Measurements from ENCODE around the gene SLC6A8.
"Not testable (repeated sequence)": the region's sequence is repeated elsewhere in the genome, so short reads cannot be mapped to it uniquely, and the experiment has no call there.

Gene SLC6A8

DNA sequence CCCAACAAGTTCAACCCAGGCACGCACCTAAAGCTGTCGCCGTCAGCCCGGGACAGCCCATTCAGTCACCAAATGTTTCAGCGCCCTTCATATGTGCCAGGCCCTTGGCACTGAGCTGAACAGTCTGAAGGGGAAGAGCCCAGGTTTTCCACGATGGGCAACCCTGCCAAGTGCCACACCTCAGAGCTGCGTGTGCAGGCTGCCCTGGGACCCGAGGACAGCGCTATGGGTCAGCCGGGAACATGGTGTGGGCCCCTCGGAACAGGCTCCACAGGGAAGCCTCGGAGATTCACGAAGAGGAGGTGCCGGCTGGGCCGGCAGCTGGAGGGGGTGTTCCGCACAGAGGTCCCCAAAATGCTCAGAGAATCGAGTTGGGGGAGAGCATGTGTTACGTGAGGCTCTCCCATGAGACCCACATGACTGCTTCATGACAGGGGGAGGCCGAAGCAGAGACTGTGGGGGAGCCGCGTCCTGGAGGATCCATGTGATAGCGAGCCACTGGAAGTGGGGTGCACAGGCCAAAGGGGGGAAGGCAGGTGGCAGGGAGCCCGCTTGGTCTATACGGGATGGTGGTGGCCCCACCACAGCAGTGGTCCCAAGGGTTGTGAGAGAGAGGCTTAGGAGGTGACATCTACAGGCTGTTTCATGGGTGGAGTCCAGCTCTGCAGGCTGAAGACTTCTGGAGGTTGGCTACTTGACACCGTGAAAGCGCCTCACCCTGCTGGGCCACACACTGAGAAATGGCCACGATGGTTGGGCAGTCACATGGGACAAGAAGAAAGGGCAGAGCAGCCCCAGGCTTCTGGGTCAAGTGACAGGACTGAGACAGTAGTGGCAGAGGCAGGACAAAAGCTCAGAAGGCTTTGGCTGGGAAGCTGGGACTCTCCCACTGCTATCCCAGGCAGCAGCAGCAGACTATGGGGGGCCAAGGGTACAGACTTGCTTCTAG is 22.3 kb downstream of the SLC6A8 start:
- no peak for DNase-seq

GRCh38 chrX:153714256-153714655 is 26.5 kb downstream of the SLC6A8 start:
- DNase-seq: no peak

DNA sequence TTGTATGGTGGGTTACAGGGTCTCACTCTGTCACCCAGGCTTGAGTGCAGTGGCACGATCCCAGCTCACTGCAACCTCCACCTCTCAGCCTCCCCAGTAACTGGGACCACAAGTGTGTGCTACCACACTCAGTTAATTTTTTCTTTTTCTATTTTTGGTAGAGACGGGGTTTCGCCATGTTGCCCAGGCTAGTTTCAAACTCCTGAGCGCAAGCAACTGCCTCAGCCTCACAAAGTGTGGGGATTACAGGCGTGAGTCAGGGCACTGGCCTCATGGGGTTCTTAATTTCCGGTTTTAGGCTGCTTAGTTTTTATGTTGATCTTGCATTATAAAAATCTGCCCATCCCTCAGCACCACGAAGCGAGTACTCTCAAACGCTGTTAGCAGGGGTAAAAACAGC is 29.7 kb downstream of the SLC6A8 start:
- no peak for DNase-seq

DNA sequence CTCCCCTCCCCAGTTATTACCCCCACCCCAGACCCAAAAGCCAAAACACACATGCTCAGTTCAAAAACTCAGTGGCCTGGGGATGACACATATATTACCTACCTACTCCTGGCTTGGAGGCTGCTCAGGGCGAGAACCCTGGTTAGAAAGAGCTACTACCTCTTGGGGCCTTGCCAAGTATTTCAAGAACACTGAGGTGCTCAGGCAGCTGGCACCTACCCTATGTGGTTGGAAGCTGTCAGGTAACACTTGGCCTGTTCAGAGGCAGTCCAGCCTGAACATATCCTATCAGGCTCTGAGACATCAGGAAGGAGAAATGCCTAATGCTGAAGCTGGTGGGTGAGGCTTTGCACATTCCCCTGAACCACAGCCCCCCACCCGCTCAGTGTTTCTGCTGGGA is 31.5 kb downstream of the SLC6A8 start:
- no peak for DNase-seq

- no peak for DNase-seq
Observed at GRCh38 chrX:153719701-153720100, 32.0 kb downstream of the SLC6A8 start.

DNA sequence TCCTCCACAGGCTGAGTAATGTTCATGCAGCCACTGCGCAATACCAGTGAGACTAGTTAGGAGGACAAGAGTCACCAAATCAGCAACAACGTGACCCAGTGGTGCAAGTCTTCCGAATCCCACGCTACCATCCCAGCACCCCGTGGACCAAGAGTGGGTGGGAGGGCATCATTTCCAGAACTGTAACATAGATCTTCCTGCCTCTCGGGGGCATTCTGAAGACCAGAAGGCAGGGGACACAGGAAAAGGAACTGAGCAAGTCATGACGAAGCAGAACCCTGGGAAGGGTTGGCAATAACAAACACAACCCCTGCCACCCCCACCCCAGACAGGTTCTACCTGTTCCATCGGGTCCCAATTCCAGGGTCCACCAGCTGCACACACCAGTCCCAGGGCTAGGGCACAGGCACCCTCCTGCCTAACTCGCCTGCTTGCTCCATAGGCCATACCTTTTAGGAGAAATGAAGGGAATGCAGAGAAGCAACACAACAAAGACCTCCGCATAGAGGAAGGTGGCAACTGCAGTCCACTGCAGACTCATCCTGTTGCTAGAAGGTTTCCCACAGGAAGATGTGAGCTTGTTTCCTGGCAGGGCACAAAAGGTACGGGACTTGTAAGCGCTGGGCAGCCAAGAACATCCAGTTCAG is 35.1 kb downstream of the SLC6A8 start:
- no peak for DNase-seq

DNA sequence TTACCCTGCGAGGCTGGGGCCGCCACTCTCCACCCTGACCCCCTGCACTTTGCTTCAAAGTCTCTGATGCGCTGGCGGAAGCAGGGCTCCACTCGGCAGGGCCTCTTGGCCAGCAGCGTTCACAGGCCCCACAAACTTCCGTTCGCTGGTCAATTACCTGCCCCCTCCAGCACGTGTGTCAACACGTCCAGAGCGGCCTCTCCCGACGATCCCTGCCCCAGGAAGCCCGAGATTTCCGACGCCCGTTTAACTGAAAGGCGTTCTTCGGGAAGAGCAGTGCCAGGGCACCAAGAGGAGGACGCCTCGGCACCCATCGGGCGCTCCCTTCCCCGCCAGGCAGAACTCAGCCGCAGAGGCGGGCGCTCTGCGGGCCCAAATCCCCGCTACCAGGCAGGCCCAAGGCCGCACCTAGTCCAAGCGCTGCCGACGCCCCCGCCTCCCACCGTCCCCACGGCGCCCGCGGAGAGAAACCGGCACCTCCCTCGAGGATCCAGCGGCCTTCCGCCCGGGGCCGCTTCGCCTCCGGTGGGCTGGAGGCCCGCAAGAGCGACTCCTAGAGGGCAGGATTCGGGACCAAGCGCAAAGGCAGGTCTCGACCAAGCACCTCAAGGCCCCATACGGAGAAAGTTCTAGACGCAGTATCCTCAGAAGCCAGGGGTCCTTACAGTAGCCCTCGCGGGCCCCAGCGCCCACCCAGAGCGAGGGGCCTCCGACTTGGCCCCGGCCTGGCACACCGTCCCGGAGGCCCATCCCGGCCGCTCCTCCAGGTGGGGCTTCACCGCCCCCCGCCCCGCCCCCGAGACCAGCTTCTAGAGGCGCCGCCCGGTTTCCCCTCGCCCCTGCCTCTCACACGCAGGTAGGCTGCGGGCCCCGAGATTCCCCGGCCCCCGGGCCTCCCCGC is 35.9 kb downstream of the SLC6A8 start:
- peak; percentile 52 to 71 for DNase-seq

GRCh38 chrX:153724252-153725038 is 36.7 kb downstream of the SLC6A8 start, which contains the start of the genes ABCD1 and BCAP31:
TSS of gene ABCD1 (plus strand) at chrX:153724856. CDS start at chrX:153725267, 411 bp downstream.
TSS of gene BCAP31 (minus strand) at chrX:153724387. CDS start at chrX:153723244, 1,143 bp downstream.
- DNase-seq: peak; percentile 86 to 89

DNA sequence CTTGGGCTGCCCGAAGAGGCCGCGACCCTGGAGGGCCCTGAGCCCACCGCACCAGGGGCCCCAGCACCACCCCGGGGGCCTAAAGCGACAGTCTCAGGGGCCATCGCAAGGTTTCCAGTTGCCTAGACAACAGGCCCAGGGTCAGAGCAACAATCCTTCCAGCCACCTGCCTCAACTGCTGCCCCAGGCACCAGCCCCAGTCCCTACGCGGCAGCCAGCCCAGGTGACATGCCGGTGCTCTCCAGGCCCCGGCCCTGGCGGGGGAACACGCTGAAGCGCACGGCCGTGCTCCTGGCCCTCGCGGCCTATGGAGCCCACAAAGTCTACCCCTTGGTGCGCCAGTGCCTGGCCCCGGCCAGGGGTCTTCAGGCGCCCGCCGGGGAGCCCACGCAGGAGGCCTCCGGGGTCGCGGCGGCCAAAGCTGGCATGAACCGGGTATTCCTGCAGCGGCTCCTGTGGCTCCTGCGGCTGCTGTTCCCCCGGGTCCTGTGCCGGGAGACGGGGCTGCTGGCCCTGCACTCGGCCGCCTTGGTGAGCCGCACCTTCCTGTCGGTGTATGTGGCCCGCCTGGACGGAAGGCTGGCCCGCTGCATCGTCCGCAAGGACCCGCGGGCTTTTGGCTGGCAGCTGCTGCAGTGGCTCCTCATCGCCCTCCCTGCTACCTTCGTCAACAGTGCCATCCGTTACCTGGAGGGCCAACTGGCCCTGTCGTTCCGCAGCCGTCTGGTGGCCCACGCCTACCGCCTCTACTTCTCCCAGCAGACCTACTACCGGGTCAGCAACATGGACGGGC is 37.5 kb downstream of the SLC6A8 start:
- DNase-seq: peak in 1 of 2 donors; percentile 10

- no peak for DNase-seq
Observed at GRCh38 chrX:153725832-153726285, 38.1 kb downstream of the SLC6A8 start.

DNA sequence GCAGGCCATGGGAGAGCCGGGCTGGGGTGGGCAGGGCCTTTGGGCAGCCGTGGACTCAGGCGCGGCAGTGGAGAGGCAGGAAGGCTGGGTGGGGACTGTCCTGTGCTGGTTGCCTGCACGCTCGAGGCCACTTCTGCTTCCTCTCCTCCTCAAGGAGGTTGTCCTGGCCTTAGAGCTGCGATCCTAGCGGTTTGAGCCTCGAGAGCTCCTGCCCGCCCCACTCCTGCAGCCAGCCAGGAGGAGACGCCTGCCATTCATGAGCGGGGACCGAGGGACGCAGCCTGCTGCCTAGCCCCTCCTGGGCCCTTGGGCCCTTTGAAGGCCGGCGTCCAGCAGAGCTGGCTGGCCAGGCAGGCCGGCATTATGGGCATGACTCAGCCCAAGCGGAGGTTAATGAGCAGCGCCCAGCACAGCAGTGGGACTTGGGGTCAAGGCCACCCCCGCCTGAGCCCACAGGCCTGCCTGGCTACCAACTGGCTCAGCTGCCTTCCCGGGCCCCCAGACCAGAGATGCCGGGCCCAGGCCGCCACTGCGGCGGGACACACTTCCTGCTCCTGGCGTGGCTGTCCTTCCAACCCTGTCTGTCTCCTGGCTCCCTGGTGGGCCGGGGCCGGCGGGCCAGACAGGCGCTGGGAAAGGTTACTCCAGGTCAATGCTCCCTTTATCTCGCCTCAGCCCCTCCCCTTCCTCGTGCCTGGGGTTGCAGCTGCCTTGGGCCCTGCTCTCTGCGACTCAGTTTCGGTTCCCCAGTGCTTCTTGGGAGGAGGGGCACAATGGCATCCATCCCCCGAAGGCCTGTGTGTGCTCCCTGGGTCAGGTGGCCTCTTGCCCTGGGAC is 38.8 kb downstream of the SLC6A8 start:
- peak; percentile 37 to 38 for DNase-seq

DNA sequence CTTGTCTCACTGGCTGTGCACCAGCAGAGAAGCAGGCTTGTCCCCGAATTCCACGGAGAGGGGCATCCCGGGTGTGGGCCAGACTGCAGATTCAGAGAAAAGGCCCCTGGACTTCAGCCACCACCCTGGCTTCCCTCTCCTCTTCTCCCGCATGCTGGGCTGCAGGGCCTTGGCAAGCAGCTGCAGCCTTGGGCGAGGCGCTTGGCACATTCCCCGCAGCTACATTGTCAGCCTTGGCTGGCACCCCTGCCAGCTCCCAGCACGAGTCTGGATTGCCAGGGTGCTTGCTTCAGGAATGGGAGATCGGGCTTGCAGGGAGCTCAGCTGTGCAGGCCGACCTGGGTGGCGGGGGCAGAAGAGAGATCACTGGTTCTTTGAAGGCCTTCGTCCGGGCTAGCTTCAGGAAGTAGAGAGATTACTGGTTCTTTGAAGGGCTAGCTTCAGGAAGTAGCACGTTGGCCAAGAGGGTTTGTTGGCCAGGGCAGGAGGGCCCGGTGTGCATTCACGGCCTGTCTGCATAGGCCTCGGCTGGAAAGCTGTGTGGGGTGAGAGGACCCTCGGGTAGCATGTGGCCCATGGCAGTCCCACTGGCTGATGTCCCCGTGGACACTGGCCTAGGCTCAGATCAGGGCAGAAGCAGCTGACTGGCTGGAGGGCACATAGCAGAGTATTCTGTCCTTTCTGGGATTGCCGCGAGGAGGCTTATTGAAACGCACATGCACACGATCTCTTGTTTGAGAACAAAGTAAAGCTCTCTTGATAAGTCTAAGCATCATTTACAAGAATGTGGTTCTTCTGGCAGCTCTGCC is 39.6 kb downstream of the SLC6A8 start:
- no peak for DNase-seq

GRCh38 chrX:153728095-153728494 is 40.4 kb downstream of the SLC6A8 start:
- DNase-seq: no peak

- no peak for DNase-seq
Observed at GRCh38 chrX:153728951-153729631, 41.4 kb downstream of the SLC6A8 start.

DNA sequence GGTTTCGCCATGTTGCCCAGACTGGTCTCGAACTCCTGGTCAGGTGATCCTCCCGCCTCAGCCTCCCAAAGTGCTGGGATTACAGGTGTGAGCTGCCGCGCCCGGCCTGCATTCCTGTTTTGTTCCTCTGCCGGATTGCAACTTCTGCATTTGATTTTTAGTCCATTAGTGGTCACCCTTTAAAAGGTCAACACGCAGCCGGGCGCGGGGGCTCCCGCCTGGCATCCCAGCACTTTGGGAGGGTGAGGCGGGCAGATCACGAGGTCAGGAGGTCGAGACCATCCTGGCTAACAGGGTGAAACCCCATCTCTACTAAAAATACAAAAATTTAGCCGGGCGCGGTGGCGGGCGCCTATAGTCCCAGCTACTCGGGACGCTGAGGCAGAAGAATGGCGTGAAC is 42.4 kb downstream of the SLC6A8 start:
- not testable (repeated sequence) for DNase-seq

GRCh38 chrX:153731117-153731844 is 43.6 kb downstream of the SLC6A8 start:
- DNase-seq: no peak

GRCh38 chrX:153731845-153732215 is 44.1 kb downstream of the SLC6A8 start:
- DNase-seq: no peak

DNA sequence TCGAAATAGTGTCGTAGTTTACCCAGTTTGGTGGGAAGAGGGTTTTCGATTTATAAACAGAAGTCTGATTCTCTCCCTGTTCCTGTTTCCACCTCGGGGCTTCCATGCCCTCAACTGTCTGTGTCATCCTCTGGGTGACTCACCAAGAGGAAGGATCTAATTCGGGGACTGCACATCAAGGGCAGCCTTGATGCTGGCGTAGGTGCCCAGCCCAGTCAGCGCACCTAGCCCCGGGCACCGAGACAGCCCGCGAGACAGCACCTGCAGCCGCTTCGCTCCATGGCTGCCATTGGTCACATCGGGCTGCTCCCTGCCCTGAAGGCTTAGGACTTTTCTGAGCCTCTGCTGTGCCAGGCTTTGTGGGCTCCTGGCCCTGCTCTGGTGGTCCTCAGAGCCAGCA is 44.7 kb downstream of the SLC6A8 start:
- DNase-seq: no peak
